Anterior cingulate cortex (tissue), 58 donors: Measurements from ENCODE around the gene SLC4A1.

Experiments used
- DNase-seq, 58 donors: peaks; one replicate each; lab custom pipeline; 2025; lab: John Stamatoyannopoulos, UW

SLC4A1 gene

GRCh38 chr17:44267818-44268490, at the start of gene SLC4A1:
Gene SLC4A1, minus strand, starts transcription at chr17:44268135. Its CDS starts 5,269 bp downstream, at chr17:44262866.
- no peak for DNase-seq

- DNase-seq, result no peak
These were observed 49.6 kb upstream of the SLC4A1 start for GRCh38 chr17:44317545-44317944.

DNA sequence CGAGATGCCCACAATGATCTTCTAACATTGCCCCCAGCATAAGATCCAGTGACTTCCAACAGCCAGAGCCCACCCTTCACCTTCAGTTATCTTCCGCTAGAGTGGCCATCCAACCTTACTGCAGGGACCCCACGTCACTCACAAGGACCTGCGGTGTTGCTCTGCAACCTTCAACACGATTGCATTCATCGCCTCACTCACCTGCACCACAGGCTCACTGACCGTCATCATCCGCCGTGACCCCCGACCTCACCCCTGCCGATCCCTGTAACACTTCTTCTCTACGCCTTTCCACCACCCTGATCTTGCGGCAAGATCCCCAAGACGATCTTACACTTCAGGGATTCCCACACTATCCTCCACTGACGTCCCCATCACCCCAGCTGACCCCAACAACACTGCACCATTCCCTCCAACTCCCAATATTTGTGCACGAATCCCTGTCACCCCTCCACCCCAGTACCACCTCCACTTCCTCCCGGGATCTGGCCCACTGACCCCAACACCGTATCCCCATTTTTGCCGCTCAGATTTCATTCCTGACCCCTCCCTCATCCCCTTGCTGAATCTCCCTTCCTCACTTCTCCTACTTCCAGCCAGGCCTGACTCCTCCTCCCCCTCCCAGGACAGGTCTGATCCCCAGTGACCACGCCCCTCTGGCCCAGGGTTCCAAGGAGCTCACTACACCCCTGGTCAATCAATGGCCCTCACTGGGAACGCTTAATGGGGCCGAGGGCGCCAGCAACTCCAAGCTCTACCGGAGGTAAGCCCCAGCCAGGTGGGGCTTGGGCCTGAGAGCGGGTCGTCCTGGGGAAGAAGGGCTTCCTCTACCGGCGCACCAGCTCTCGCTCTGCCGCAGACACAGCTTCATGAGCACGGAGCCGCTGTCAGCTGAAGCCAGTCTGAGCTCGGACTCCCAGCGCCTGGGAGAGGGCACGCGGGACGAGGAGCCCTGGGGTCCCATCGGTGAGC, 48.1 kb upstream of the SLC4A1 start:
- no peak for DNase-seq

DNA sequence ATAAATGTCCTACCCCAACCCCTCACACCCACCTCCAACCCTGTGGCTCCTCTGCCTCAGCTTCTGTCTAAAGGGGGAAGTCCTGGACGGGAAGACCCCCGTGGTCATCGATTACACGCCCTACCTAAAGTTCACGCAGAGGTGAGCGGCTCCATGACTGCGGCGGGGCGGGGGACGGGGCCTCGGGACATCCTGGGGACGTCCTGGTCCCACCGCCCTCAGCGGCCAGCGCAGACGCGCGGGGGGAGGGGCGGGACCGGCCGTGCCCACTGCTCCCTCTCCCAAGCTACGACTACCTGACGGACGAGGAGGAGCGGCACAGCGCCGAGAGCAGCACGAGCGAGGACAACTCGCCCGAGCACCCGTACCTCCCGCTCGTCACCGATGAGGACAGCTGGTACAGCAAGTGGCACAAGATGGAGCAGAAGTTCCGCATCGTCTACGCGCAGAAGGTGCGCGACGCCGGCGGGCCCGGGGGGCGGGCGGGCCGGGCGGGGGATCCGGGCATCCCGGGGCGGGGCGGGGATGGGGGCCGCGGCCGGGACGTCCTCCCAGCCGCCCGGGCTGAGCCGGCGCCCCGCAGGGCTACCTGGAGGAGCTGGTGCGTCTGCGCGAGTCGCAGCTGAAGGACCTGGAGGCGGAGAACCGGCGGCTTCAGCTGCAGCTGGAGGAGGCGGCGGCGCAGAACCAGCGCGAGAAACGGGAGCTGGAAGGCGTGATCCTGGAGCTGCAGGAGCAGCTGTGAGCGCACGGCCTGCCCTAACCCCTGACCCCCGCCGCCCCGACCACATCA, 47.1 kb upstream of the SLC4A1 start:
- DNase-seq, result peak in 15 of 58 donors; percentile 14 to 67 (median 34)

GRCh38 chr17:44314524-44314868, 46.6 kb upstream of the SLC4A1 start:
- no peak for DNase-seq

DNA sequence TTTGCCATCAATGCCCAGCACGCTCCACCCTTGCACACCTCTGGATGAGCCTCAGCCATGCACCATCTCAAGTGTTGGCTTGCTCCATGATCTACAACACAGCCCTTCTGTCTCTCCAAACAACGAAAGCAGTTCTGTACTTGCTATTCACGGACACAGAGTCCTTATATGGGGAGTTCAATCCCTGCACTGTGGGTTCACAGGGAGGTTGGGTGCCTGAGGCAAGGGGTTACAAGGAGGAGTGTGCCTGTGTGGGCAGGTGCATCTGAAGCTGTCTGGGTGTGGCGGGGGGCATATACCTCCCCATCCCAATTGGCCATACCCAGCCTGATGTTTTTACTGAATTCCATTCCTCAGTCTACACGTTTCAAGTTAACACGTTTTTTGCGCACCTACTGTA, 46.1 kb upstream of the SLC4A1 start:
- no peak for DNase-seq

- DNase-seq, result no peak
These were observed 44.6 kb upstream of the SLC4A1 start for GRCh38 chr17:44312396-44313104.

DNA sequence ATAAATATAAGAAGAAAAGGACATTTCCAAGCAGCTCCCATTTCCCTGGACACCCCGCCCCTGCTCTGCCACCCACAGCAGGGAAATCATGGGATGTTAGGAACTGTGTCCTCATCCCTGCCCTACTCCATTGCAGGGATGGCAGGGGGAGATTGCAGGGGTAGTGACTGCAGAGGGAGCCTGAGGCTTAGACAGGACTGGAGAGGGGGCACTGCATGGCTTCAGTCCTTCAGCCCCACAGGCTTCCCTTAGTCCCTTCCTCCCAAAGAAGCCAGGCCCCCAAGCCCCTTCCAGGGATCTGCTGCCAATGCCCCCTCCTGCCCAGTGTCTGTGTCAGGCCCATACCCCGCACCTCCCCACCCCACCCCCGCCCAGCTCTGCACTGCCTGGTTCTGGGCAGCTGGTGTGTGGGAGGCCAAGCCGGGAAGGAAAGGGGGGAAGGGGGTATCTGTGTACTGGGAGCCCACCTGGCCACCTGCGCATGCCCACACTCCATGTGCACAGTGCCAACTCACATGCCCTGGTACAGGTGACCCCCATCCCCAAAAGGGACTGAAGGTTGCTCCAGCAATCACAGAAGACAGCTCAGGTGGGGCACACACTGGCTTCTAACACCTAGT, 43.7 kb upstream of the SLC4A1 start:
- DNase-seq, result peak in 9 of 58 donors; percentile 16 to 51 (median 35)

DNA sequence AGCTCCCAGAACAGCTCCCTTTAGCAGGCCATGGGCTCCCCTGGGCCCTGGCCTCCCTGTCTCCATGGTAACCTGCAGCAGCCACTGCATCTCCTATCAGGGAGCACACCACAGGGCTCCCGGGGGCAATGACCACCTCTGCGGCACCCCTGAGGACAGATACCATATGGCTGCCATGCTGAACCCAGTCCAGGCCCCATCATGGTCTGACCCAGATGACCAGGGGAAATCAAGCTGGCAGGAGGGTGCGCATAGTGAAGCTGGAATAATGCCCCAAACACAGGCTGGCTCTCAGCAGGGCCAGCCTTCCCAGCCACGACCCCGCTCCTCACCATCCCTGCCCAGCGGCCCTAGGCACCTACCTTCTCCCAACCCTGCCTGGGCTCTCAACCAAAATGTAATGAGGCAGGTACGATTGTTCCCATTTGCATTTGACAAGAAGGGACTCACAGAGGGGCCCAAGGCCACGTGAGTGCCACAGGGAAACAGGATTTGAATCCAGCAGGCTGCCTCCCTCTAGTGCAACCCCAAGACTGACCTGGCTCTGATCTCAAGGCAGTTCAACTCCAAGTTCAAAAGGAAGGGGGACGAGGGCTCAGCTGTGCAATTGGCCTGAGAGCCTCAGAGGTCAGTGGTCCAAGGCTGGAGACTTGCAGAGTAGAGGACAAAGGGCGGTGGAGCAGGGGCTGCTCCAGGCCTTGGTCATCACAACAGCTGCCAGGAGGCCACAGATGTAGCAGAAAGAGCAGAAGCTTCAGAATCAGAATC, 42.9 kb upstream of the SLC4A1 start:
- no peak for DNase-seq

- no peak for DNase-seq
These were observed 42.3 kb upstream of the SLC4A1 start for GRCh38 chr17:44310188-44310587.

GRCh38 chr17:44309472-44309871, 41.5 kb upstream of the SLC4A1 start:
- DNase-seq, result no peak

DNA sequence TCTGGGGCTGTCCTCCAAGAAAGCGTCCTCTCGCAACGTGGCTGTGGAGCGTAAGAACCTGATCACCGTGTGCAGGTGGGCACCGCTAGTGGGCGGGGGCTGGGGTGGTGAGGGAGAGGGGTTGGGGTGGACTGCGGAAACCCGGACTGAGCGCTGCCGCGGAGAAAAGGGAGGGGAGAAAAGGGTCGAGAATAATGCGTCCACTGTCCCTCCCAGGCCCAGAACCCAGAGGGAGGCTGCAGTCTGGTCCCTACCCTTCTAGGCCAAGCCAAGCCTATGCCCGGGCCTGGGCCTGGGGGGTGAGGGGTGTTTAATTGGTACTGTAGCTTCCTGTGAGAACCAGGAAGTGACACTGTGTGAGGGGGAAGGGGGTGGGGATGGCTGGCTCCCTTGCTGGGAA, 40.9 kb upstream of the SLC4A1 start:
- peak in 38 of 58 donors; percentile 18 to 68 (median 54) for DNase-seq

DNA sequence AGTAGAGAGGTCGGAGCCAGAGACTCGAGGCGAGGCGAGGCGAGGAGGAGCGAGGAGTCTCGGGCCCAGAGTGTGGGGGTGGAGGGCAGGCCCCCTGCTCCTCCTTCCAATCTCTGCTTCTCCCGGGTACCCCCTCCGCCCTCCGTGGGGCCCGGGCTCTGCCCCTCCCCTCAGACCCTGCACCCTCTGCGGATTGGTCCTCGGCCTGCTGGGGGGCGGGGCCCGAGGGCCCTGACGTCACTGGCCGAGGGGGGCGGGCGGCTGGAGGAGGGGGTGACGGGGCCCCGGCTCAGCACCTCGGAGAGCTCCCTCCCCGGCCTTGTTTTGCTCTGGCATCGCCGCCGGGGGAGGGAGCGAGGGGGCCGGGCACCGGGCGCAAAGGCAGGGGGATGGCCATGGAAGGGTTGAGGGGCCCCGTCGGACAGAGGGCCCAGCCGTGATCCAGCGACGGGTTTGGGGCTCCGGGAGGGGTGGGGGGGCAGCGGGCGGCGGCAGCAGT, 40.4 kb upstream of the SLC4A1 start, which contains the start of gene RUNDC3A:
RUNDC3A (plus strand) TSS at position 282 of the 499 bp plus-strand sequence. CDS start 232 bp downstream, outside the sequence.
- DNase-seq, result peak; percentile 45 to 97 (median 92)

DNA sequence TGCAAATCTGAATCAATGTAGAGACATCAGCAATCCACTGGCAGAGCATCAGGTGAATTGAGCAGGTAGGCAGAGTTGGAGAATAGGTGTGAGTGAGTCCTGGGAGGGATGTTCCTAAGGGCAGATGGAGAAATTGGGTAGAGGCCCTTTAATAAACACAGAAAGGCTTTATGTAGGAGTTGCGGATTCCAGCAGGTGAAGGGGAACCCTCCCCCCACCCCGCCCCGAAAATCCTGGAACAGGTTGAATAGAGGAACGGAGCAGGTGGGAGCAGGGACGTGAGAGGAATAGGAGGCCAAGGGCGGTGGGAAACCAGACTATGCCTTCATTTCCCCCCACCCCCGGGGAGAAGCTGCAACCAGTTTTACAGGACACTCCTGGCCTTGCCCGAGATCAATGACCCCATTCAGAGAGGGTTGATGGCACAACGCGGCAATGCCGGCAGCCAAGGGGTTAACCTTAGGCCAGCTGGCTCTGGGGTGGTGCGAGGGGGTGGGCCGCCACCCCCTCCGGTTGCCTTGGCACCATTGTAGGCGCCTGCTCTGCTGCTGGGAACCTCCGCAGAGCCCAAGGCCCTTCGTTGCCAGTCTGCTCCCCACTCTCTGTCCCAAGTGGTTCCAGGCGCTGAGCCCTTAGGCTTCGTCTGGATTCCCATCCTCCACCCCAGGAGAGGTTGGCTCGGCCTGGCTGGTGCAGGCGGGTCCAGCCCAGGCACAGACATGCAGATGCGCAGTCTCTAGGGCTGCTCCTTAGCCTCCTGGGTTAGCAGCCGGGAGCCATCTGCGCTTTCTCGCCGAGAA, 39.7 kb upstream of the SLC4A1 start:
- peak in 56 of 58 donors; percentile 39 to 87 (median 77) for DNase-seq

DNA sequence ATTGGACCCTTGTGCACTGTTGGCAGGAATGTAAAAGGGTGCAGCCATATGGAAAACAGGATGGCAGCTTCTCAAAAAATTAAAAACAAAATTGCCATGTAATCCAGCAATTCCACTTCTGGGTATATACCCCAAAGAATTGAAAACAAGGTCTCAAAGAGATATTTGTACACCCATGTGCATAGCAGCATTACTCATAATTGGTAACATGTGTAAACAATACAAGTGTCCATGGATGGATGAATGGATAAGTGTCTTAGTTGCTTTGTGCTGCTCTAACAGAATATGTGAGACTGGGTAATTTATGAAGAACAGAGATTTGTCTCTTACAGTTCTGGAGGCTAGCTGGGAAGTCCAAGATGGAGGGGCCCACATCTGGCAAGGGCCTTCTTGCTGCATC, 36.7 kb upstream of the SLC4A1 start:
- DNase-seq, result no peak

- DNase-seq, result no peak
These were observed 30.0 kb upstream of the SLC4A1 start for GRCh38 chr17:44297975-44298374.

- DNase-seq, result no peak
These were observed 25.7 kb upstream of the SLC4A1 start for GRCh38 chr17:44293509-44294226.
